Measurements from ENCODE around the gene ALDH3A1. TPM values are rescaled to one million over a fixed set of nuclear protein-coding genes. Genes with fewer than 3 reads are reported as not detected.

ALDH3A1 gene
- total RNA-seq, 1 experiment from 2014 or later = not detected

- DNase-seq (ENCODE audit: low spot score) = no peak
- no peaks in the 10 kb centered on the region for H3K4me1 ChIP-seq (ENCODE audit: insufficient read depth, low read length, poor library complexity, severe bottlenecking)
- no peak overlapping the region for H3K27ac ChIP-seq (ENCODE audit: low read depth, low read length, poor library complexity, severe bottlenecking)
- no peaks in the 10 kb centered on the region for H3K36me3 ChIP-seq (ENCODE audit: insufficient read depth, low read length, poor library complexity, severe bottlenecking)
- no peaks in the 10 kb centered on the region for H3K9me3 ChIP-seq (ENCODE audit: low read depth, low read length, poor library complexity, severe bottlenecking)
- ChIA-PET POLR2A (ENCODE audit: low non-redundant PET) (interaction anchor here (0.6 kb wide), 2 partner anchors 322 to 443 kb away, joined by 3 to 7 read pairs; no protein-coding TSS in a partner anchor), CTCF (no interaction called here)
- H3K4me3 ChIP-seq (ENCODE audit: low read depth, low read length, poor library complexity, severe bottlenecking) = no peak overlapping the region
- intact Hi-C loops (cut with micrococcal nuclease; ENCODE audit: unreplicated experiment) = no loop called here
- BruUV-seq (replicated peaks) = no TSS peak
- TF ChIP-seq EZH2 (IDR thresholded peaks at IDR 0.05; ENCODE audit: borderline replicate concordance, low read depth, low read length, poor library complexity, severe bottlenecking) = no peak
- TF ChIP-seq CTCF (conservative IDR thresholded peaks at IDR 0.05; ENCODE audit: low read depth, low read length) = no peak
- H3K27me3 ChIP-seq (replicated peaks; ENCODE audit: insufficient read depth, low read depth, low read length, poor library complexity) = no peaks in the 10 kb centered on the region
These were observed 2.0 kb upstream of the ALDH3A1 start for GRCh38 chr17:19750020-19750572.

GRCh38 chr17:19748807-19749193 lies 702 bp upstream of the ALDH3A1 start:
- BruUV-seq (replicated peaks) = no TSS peak
- Histone ChIP-seq H3K4me1 (ENCODE audit: insufficient read depth, low read length, poor library complexity, severe bottlenecking) (no peaks in the 10 kb centered on the region), H3K36me3 (ENCODE audit: insufficient read depth, low read length, poor library complexity, severe bottlenecking) (no peaks in the 10 kb centered on the region), H3K4me3 (ENCODE audit: low read depth, low read length, poor library complexity, severe bottlenecking) (no peak overlapping the region), H3K27ac (ENCODE audit: low read depth, low read length, poor library complexity, severe bottlenecking) (no peak overlapping the region), H3K9me3 (ENCODE audit: low read depth, low read length, poor library complexity, severe bottlenecking) (no peaks in the 10 kb centered on the region), H3K27me3 (replicated peaks; ENCODE audit: insufficient read depth, low read depth, low read length, poor library complexity) (no peaks in the 10 kb centered on the region)
- DNase-seq (ENCODE audit: low spot score) = no peak
- TF ChIP-seq EZH2 (IDR thresholded peaks at IDR 0.05; ENCODE audit: borderline replicate concordance, low read depth, low read length, poor library complexity, severe bottlenecking) (no peak), CTCF (conservative IDR thresholded peaks at IDR 0.05; ENCODE audit: low read depth, low read length) (no peak)
- ChIA-PET POLR2A (ENCODE audit: low non-redundant PET) (no interaction called here), CTCF (no interaction called here)
- intact Hi-C loops (cut with micrococcal nuclease; ENCODE audit: unreplicated experiment) = no loop called here

GRCh38 chr17:19747159-19747719 lies 859 bp downstream of the ALDH3A1 start:
- TF ChIP-seq EZH2 (IDR thresholded peaks at IDR 0.05; ENCODE audit: borderline replicate concordance, low read depth, low read length, poor library complexity, severe bottlenecking) (no peak), CTCF (conservative IDR thresholded peaks at IDR 0.05; ENCODE audit: low read depth, low read length) (no peak)
- no peaks in the 10 kb centered on the region for H3K27me3 ChIP-seq (replicated peaks; ENCODE audit: insufficient read depth, low read depth, low read length, poor library complexity)
- H3K9me3 ChIP-seq (ENCODE audit: low read depth, low read length, poor library complexity, severe bottlenecking) = no peaks in the 10 kb centered on the region
- POLR2A ChIA-PET (ENCODE audit: low non-redundant PET) = no interaction called here
- no TSS peak for BruUV-seq (replicated peaks)
- H3K4me3 ChIP-seq (ENCODE audit: low read depth, low read length, poor library complexity, severe bottlenecking) = no peak overlapping the region
- no peaks in the 10 kb centered on the region for H3K4me1 ChIP-seq (ENCODE audit: insufficient read depth, low read length, poor library complexity, severe bottlenecking)
- intact Hi-C loops (cut with micrococcal nuclease; ENCODE audit: unreplicated experiment) = no loop called here
- no peak for DNase-seq (ENCODE audit: low spot score)
- no peak overlapping the region for H3K27ac ChIP-seq (ENCODE audit: low read depth, low read length, poor library complexity, severe bottlenecking)
- H3K36me3 ChIP-seq (ENCODE audit: insufficient read depth, low read length, poor library complexity, severe bottlenecking) = no peaks in the 10 kb centered on the region
- CTCF ChIA-PET = no interaction called here

All from A673 (cell line).